ENCODE results near the gene OTUD1.

OTUD1 gene

DNA sequence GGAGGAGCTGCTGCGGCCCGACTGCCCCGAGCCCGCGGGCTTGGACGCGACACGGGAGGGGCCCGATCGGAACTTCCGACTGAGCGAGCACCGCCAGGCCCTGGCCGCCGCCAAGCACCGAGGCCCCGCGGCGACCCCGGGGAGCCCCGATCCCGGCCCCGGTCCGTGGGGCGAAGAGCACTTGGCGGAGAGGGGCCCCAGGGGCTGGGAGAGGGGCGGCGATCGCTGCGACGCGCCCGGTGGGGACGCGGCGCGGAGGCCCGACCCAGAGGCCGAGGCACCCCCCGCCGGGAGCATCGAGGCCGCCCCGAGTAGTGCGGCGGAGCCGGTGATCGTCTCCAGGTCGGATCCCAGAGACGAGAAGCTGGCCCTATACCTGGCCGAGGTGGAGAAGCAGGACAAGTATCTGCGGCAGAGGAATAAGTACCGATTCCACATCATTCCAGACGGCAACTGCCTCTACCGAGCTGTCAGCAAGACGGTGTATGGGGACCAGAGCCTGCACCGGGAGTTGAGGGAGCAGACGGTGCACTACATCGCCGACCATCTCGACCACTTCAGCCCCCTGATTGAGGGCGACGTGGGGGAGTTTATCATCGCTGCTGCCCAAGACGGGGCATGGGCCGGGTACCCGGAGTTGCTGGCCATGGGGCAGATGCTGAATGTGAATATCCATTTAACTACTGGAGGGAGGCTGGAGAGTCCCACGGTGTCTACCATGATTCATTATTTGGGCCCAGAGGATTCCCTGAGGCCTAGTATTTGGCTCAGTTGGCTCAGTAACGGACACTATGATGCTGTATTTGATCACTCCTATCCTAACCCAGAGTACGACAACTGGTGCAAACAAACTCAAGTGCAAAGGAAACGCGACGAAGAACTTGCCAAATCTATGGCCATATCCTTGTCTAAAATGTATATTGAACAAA is 1.4 kb downstream of the OTUD1 start:
- Histone ChIP-seq H3K27me3 (ENCODE audit: control insufficient read depth in 5 of 5, insufficient read depth in 4 of 5, low read length in 5 of 5) (peaks cover 0 to 2% (median 0%) of the 10 kb centered on the region in 5 donors), H3K36me3 (ENCODE audit: control insufficient read depth in 5 of 5, insufficient read depth in 5 of 5, low read length in 5 of 5) (peaks cover 0 to 8% (median 2%) of the 10 kb centered on the region in 5 donors), H3K27ac (ENCODE audit: low read depth, low read length) (peak overlapping the region; percentile 62), H3K9me3 (ENCODE audit: control insufficient read depth in 5 of 5, low read length in 5 of 5) (peaks cover 0 to 3% (median 0%) of the 10 kb centered on the region in 5 donors), H3K9ac (ENCODE audit: low read length in 5 of 5) (peak overlapping the region; percentile 66 to 93 (median 88)), H3K4me1 (ENCODE audit: control insufficient read depth in 5 of 5, insufficient read depth in 5 of 5, low read length in 5 of 5) (peaks cover 8 to 47% (median 39%) of the 10 kb centered on the region in 5 donors), H3K4me3 (ENCODE audit: low read depth in 1 of 5, low read length in 5 of 5) (peak overlapping the region; percentile 83 to 97 (median 90))

DNA sequence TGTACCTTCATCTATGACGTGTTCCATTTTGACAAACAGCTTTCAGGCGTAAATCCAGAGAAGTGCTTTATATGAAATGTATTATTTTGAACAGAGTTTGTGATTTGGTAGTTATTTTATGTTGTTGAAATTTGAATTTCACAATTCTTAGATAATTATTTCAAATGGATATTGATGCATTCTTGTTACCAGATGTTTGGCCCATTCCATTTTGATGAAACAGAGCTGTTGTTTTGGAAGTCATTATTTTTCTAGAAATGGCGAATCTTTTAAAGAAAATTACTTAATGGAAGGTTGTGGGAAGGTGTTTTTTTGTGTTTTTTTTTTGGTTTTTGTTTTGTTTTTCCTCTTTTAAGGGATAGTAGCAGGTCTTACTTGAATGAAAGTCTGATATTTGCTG is 2.4 kb downstream of the OTUD1 start:
- peaks cover 8 to 47% (median 39%) of the 10 kb centered on the region in 5 donors for H3K4me1 ChIP-seq (ENCODE audit: control insufficient read depth in 5 of 5, insufficient read depth in 5 of 5, low read length in 5 of 5)
- no peaks in the 10 kb centered on the region for H3K9me3 ChIP-seq (ENCODE audit: control insufficient read depth in 5 of 5, low read length in 5 of 5)
- peaks cover 2 to 8% (median 2%) of the 10 kb centered on the region in 5 donors for H3K36me3 ChIP-seq (ENCODE audit: control insufficient read depth in 5 of 5, insufficient read depth in 5 of 5, low read length in 5 of 5)
- H3K27ac ChIP-seq (ENCODE audit: low read depth, low read length), result peak overlapping the region; percentile 62
- H3K4me3 ChIP-seq (ENCODE audit: low read depth in 1 of 5, low read length in 5 of 5), result peak overlapping the region; percentile 83 to 97 (median 90)
- peaks cover 0 to 2% (median 0%) of the 10 kb centered on the region in 5 donors for H3K27me3 ChIP-seq (ENCODE audit: control insufficient read depth in 5 of 5, insufficient read depth in 4 of 5, low read length in 5 of 5)
- peak overlapping the region in 4 of 5 donors; percentile 64 to 88 (median 68) for H3K9ac ChIP-seq (ENCODE audit: low read length in 5 of 5)

DNA sequence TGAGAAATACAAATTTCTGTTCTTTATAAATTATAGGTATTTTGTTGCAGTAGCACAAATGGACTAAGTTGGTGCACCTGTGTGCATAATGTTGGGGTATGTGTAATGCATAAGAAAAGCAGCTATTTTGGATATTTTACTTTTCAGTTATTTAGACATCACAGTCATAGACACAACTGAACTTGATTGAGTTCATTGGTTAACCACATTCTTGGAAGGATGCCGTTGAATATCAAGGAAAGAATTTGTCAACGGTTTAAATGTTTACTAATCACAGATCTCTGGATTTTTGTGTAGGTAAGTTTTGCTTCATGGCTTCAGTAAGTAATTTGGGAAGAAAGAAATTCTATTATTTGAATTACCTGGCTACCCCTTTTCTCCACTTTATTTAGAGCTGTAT is 4.1 kb downstream of the OTUD1 start:
- Histone ChIP-seq H3K36me3 (ENCODE audit: control insufficient read depth in 5 of 5, insufficient read depth in 5 of 5, low read length in 5 of 5) (peaks cover 2 to 8% (median 4%) of the 10 kb centered on the region in 5 donors), H3K27ac (ENCODE audit: low read depth, low read length) (peak overlapping the region; percentile 62), H3K27me3 (ENCODE audit: control insufficient read depth in 5 of 5, insufficient read depth in 4 of 5, low read length in 5 of 5) (peaks cover 0 to 2% (median 0%) of the 10 kb centered on the region in 5 donors), H3K4me3 (ENCODE audit: low read depth in 1 of 5, low read length in 5 of 5) (peak overlapping the region in 3 of 5 donors; percentile 34 to 97 (median 90)), H3K9me3 (ENCODE audit: control insufficient read depth in 5 of 5, low read length in 5 of 5) (no peaks in the 10 kb centered on the region), H3K4me1 (ENCODE audit: control insufficient read depth in 5 of 5, insufficient read depth in 5 of 5, low read length in 5 of 5) (peaks cover 8 to 53% (median 48%) of the 10 kb centered on the region in 5 donors), H3K9ac (ENCODE audit: low read length in 5 of 5) (peak overlapping the region in 3 of 5 donors; percentile 4 to 68 (median 52))

DNA sequence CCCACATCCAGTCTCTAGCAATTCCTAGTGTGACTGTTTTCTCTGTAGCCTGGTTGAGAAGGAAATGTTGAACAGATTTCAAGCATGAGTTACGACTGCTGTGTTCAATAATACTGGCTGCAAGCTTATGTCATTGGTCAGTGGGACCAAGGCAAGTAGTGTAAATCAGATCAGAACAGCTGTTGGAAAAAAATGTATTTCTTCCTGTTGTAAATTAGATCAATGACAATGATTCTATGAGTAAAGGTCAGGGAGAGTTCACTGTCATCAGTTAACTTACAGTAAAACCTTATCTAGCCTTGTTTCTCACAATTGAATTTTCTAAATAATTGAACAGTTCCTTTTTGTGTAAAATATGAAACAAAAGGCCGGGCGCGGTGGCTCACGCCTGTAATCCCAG is 6.7 kb downstream of the OTUD1 start:
- H3K27me3 ChIP-seq (ENCODE audit: control insufficient read depth in 5 of 5, insufficient read depth in 4 of 5, low read length in 5 of 5), result peaks cover 0 to under 1% (median 0%) of the 10 kb centered on the region in 5 donors
- peaks cover 5 to 47% (median 43%) of the 10 kb centered on the region in 5 donors for H3K4me1 ChIP-seq (ENCODE audit: control insufficient read depth in 5 of 5, insufficient read depth in 5 of 5, low read length in 5 of 5)
- H3K9ac ChIP-seq (ENCODE audit: low read length in 5 of 5), result no peak overlapping the region
- H3K36me3 ChIP-seq (ENCODE audit: control insufficient read depth in 5 of 5, insufficient read depth in 5 of 5, low read length in 5 of 5), result peaks cover 2 to 8% (median 6%) of the 10 kb centered on the region in 5 donors
- no peak overlapping the region for H3K4me3 ChIP-seq (ENCODE audit: low read depth in 1 of 5, low read length in 5 of 5)
- H3K27ac ChIP-seq (ENCODE audit: low read depth, low read length), result no peak overlapping the region
- H3K9me3 ChIP-seq (ENCODE audit: control insufficient read depth in 5 of 5, low read length in 5 of 5), result no peaks in the 10 kb centered on the region

DNA sequence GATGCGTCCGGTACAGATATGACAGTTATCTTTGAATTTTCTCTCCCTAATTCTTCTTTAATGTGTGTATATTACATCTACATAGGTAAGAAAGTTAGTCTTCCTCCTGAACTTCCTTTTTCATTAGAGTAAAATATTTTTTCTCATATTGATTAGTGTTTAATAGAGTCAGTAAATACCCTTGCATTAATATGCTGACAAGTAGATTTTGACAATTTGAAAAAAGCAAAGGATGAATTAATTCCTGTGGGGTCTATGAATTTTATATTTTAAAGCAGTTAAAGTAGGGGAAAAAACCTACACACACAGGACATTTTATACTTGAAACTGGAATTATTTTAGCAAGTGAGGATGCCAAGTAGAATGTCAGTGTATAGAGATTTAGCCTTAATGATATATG is 9.4 kb downstream of the OTUD1 start:
- no peak overlapping the region for H3K27ac ChIP-seq (ENCODE audit: low read depth, low read length)
- H3K9ac ChIP-seq (ENCODE audit: low read length in 5 of 5), result no peak overlapping the region
- no peaks in the 10 kb centered on the region for H3K9me3 ChIP-seq (ENCODE audit: control insufficient read depth in 5 of 5, low read length in 5 of 5)
- H3K4me3 ChIP-seq (ENCODE audit: low read depth in 1 of 5, low read length in 5 of 5), result no peak overlapping the region
- peaks cover 2 to 6% (median 4%) of the 10 kb centered on the region in 5 donors for H3K36me3 ChIP-seq (ENCODE audit: control insufficient read depth in 5 of 5, insufficient read depth in 5 of 5, low read length in 5 of 5)
- no peaks in the 10 kb centered on the region for H3K27me3 ChIP-seq (ENCODE audit: control insufficient read depth in 5 of 5, insufficient read depth in 4 of 5, low read length in 5 of 5)
- peaks cover 0 to 28% (median 17%) of the 10 kb centered on the region in 5 donors for H3K4me1 ChIP-seq (ENCODE audit: control insufficient read depth in 5 of 5, insufficient read depth in 5 of 5, low read length in 5 of 5)

DNA sequence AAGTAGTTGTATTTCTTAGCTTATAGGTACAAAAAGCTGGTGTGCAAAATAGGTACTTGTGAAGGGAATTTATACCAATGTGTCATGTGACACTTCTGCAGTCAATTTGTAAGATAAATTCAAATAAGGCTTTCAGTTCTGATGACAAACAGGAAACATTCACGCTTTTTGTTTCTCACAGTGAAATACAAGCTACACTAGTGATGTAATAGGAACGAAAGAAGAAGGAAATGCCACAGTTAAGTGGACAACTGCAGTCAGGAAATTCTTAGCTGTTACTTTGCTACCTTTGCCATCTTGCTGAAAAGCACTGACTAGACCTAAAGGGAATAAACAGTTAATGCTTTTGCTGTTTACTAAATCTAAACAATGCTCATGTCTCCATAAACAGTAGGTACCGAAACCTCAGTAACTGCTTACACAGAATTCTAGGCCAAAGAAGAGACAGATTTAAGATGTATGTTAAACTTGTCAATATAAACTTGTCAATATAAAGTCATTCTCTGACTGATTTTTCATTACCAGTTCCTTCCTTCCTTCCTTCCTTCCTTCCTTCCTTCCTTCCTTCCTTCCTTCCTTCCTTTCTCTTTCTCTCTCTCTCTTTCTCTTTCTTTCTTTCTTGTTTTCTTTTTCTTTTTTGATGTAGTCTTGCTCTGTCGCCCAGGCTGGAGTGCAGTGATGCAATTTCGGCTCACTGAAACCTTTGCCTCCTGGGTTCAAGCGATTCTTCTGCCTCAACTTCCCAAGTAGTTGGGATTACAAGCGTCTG is 10.1 kb downstream of the OTUD1 start:
- Histone ChIP-seq H3K4me3 (ENCODE audit: low read depth in 1 of 5, low read length in 5 of 5) (no peak overlapping the region), H3K4me1 (ENCODE audit: control insufficient read depth in 5 of 5, insufficient read depth in 5 of 5, low read length in 5 of 5) (peaks cover 0 to 24% (median 15%) of the 10 kb centered on the region in 5 donors), H3K36me3 (ENCODE audit: control insufficient read depth in 5 of 5, insufficient read depth in 5 of 5, low read length in 5 of 5) (peaks cover 0 to 6% (median 4%) of the 10 kb centered on the region in 5 donors), H3K9ac (ENCODE audit: low read length in 5 of 5) (no peak overlapping the region), H3K27ac (ENCODE audit: low read depth, low read length) (no peak overlapping the region), H3K9me3 (ENCODE audit: control insufficient read depth in 5 of 5, low read length in 5 of 5) (no peaks in the 10 kb centered on the region), H3K27me3 (ENCODE audit: control insufficient read depth in 5 of 5, insufficient read depth in 4 of 5, low read length in 5 of 5) (no peaks in the 10 kb centered on the region)

DNA sequence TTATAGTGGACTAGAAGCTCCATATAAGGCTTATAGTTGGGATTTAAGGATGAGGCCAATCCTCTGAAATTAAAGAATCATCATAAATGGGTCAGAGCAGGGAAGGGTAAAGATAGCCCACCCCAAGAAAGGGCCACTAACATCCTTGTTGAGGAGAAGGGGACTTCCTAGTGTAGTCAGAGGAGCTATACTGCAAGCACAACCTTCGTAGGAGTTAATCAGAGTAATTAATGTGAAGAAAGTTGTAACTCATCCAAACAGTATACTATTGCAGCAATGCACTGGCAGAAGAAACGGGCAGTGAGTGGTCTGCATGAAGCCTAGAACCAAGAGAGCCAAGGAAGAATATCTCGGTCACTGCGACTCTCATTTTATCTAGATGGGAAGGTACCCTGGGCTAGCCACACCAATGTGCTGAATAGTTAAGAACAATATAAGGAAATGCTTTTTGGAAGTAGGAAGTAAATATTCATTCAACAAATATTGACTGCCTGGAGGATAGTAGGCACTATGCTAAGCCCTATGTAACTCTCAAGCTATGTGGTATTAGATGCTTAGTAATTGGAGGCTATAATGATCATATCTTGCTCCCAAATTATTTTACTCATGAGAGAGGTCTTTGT is 13.3 kb downstream of the OTUD1 start:
- Histone ChIP-seq H3K27ac (ENCODE audit: low read depth, low read length) (no peak overlapping the region), H3K4me3 (ENCODE audit: low read depth in 1 of 5, low read length in 5 of 5) (no peak overlapping the region), H3K36me3 (ENCODE audit: control insufficient read depth in 5 of 5, insufficient read depth in 5 of 5, low read length in 5 of 5) (peaks cover 0 to 4% (median 1%) of the 10 kb centered on the region in 5 donors), H3K9ac (ENCODE audit: low read length in 5 of 5) (no peak overlapping the region), H3K4me1 (ENCODE audit: control insufficient read depth in 5 of 5, insufficient read depth in 5 of 5, low read length in 5 of 5) (peaks cover 0 to 24% (median 10%) of the 10 kb centered on the region in 5 donors), H3K27me3 (ENCODE audit: control insufficient read depth in 5 of 5, insufficient read depth in 4 of 5, low read length in 5 of 5) (no peaks in the 10 kb centered on the region), H3K9me3 (ENCODE audit: control insufficient read depth in 5 of 5, low read length in 5 of 5) (no peaks in the 10 kb centered on the region)

DNA sequence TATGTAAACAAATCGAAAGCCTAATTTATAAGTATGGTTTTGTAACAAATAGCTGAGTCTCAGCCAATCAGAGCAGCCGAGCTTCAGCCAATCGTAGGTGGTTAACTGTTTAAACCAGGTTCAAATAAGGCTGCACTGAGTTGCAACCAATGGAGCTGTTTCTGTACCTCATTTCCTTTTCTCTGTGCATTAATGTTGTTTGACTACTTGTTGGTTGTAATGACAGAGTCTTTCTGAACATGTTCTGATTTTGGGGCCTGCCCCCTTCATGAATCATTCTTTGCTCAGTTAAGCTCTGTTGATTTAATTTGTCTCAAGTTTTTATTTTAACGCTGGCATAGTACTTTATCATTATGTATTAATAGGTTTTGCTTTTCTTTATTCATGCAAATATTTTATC is 14.6 kb downstream of the OTUD1 start:
- H3K9ac ChIP-seq (ENCODE audit: low read length in 5 of 5), result no peak overlapping the region
- no peak overlapping the region for H3K4me3 ChIP-seq (ENCODE audit: low read depth in 1 of 5, low read length in 5 of 5)
- no peak overlapping the region for H3K27ac ChIP-seq (ENCODE audit: low read depth, low read length)
- no peaks in the 10 kb centered on the region for H3K27me3 ChIP-seq (ENCODE audit: control insufficient read depth in 5 of 5, insufficient read depth in 4 of 5, low read length in 5 of 5)
- no peaks in the 10 kb centered on the region for H3K9me3 ChIP-seq (ENCODE audit: control insufficient read depth in 5 of 5, low read length in 5 of 5)
- H3K4me1 ChIP-seq (ENCODE audit: control insufficient read depth in 5 of 5, insufficient read depth in 5 of 5, low read length in 5 of 5), result peaks cover 0 to 21% (median 10%) of the 10 kb centered on the region in 5 donors
- H3K36me3 ChIP-seq (ENCODE audit: control insufficient read depth in 5 of 5, insufficient read depth in 5 of 5, low read length in 5 of 5), result no peaks in the 10 kb centered on the region

DNA sequence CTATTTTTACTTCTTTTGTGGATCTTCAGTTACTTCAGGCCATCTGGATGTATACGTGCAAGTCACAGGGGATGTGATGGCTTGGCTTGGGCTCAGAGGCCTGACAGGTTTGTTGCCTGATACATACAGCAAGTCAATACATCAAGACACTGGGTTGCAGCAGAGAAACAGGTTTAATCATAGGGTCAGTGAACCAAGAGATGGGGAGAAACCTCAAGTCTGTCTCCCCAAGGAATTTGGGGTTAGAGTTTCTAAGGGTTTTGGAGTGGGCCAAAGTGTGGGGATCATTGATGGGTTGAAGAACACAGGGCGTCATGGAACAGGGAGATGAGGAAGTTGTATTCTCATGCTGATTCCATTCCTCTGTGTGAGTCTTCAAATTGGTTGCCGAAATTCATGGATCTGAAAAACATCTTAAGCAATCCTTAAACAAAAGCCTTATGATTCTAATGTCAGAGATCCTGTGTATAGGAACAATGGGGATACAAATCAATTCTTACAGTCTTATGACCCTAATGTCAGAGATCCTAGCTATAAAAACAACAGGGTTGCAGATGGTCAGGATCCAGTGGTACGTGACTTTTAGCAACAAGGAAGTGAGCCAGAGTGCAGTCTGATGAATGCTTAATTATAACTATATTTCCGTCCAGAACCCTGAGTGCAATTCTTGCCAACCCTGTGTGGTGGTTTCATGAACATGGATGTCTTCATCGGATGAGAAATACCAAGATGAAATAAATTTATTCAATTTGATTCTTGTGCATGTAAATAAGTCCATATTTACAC is 18.9 kb downstream of the OTUD1 start:
- H3K9me3 ChIP-seq (ENCODE audit: control insufficient read depth in 5 of 5, low read length in 5 of 5), result no peaks in the 10 kb centered on the region
- H3K9ac ChIP-seq (ENCODE audit: low read length in 5 of 5), result no peak overlapping the region
- H3K4me3 ChIP-seq (ENCODE audit: low read depth in 1 of 5, low read length in 5 of 5), result no peak overlapping the region
- no peaks in the 10 kb centered on the region for H3K36me3 ChIP-seq (ENCODE audit: control insufficient read depth in 5 of 5, insufficient read depth in 5 of 5, low read length in 5 of 5)
- no peaks in the 10 kb centered on the region for H3K27me3 ChIP-seq (ENCODE audit: control insufficient read depth in 5 of 5, insufficient read depth in 4 of 5, low read length in 5 of 5)
- no peak overlapping the region for H3K27ac ChIP-seq (ENCODE audit: low read depth, low read length)
- no peaks in the 10 kb centered on the region for H3K4me1 ChIP-seq (ENCODE audit: control insufficient read depth in 5 of 5, insufficient read depth in 5 of 5, low read length in 5 of 5)

Measured in subcutaneous abdominal adipose tissue (tissue), 5 donors.